Measurements from ENCODE around the gene ITGB2.

The ITGB2 gene

GRCh38 chr21:44907966-44908895, 12.5 kb downstream of the ITGB2 start:
- H3K36me3 ChIP-seq (replicated peaks), result no peaks in the 10 kb centered on the region
- H3K9me3 ChIP-seq, result no peaks in the 10 kb centered on the region
- no peak for DNase-seq (ENCODE audit: low spot score in 2 of 2)
- H3K27me3 ChIP-seq (ENCODE audit: low read depth), result peaks cover 8% of the 10 kb centered on the region
- in situ Hi-C loops (cut with MboI; ENCODE audit: low sequenced_read_pairs), result no loop called here
- H3K4me1 ChIP-seq, result no peaks in the 10 kb centered on the region
- no peak overlapping the region for H3K4me3 ChIP-seq

- Histone ChIP-seq H3K27me3 (ENCODE audit: low read depth) (peaks cover 8% of the 10 kb centered on the region), H3K4me1 (no peaks in the 10 kb centered on the region), H3K36me3 (replicated peaks) (no peaks in the 10 kb centered on the region), H3K4me3 (no peak overlapping the region), H3K9me3 (no peaks in the 10 kb centered on the region)
- in situ Hi-C loops (cut with MboI; ENCODE audit: low sequenced_read_pairs), result no loop called here
- DNase-seq (ENCODE audit: low spot score in 2 of 2), result no peak
Measured at GRCh38 chr21:44907225-44907965, 13.3 kb downstream of the ITGB2 start.

- H3K36me3 ChIP-seq (replicated peaks), result no peaks in the 10 kb centered on the region
- no peak for DNase-seq (ENCODE audit: low spot score in 2 of 2)
- peaks cover 8% of the 10 kb centered on the region for H3K27me3 ChIP-seq (ENCODE audit: low read depth)
- H3K4me3 ChIP-seq, result no peak overlapping the region
- in situ Hi-C loops (cut with MboI; ENCODE audit: low sequenced_read_pairs), result no loop called here
- no peaks in the 10 kb centered on the region for H3K9me3 ChIP-seq
- no peaks in the 10 kb centered on the region for H3K4me1 ChIP-seq
Measured at GRCh38 chr21:44905728-44906090, 15.0 kb downstream of the ITGB2 start.

GRCh38 chr21:44905016-44905727, 15.5 kb downstream of the ITGB2 start:
- H3K27me3 ChIP-seq (ENCODE audit: low read depth), result peaks cover 8% of the 10 kb centered on the region
- no peaks in the 10 kb centered on the region for H3K4me1 ChIP-seq
- H3K36me3 ChIP-seq (replicated peaks), result no peaks in the 10 kb centered on the region
- in situ Hi-C loops (cut with MboI; ENCODE audit: low sequenced_read_pairs), result no loop called here
- no peak for DNase-seq (ENCODE audit: low spot score in 2 of 2)
- H3K4me3 ChIP-seq, result no peak overlapping the region
- H3K9me3 ChIP-seq, result no peaks in the 10 kb centered on the region

- Histone ChIP-seq H3K9me3 (no peaks in the 10 kb centered on the region), H3K36me3 (replicated peaks) (no peaks in the 10 kb centered on the region), H3K27me3 (ENCODE audit: low read depth) (peaks cover 8% of the 10 kb centered on the region), H3K4me1 (no peaks in the 10 kb centered on the region), H3K4me3 (no peak overlapping the region)
- DNase-seq (ENCODE audit: low spot score in 2 of 2), result no peak
- in situ Hi-C loops (cut with MboI; ENCODE audit: low sequenced_read_pairs), result no loop called here
Measured at GRCh38 chr21:44904141-44904923, 16.4 kb downstream of the ITGB2 start.

GRCh38 chr21:44903689-44904088, 17.0 kb downstream of the ITGB2 start:
- in situ Hi-C loops (cut with MboI; ENCODE audit: low sequenced_read_pairs), result no loop called here
- no peaks in the 10 kb centered on the region for H3K9me3 ChIP-seq
- no peak for DNase-seq (ENCODE audit: low spot score in 2 of 2)
- H3K27me3 ChIP-seq (ENCODE audit: low read depth), result peaks cover 8% of the 10 kb centered on the region
- H3K4me3 ChIP-seq, result no peak overlapping the region
- no peaks in the 10 kb centered on the region for H3K4me1 ChIP-seq
- H3K36me3 ChIP-seq (replicated peaks), result no peaks in the 10 kb centered on the region

GRCh38 chr21:44903050-44903685, 17.5 kb downstream of the ITGB2 start:
- no peak for DNase-seq (ENCODE audit: low spot score in 2 of 2)
- no peak overlapping the region for H3K4me3 ChIP-seq
- H3K36me3 ChIP-seq (replicated peaks), result no peaks in the 10 kb centered on the region
- H3K9me3 ChIP-seq, result no peaks in the 10 kb centered on the region
- H3K27me3 ChIP-seq (ENCODE audit: low read depth), result peaks cover 8% of the 10 kb centered on the region; the same call in 1 of the 2 replicates
- no peaks in the 10 kb centered on the region for H3K4me1 ChIP-seq
- in situ Hi-C loops (cut with MboI; ENCODE audit: low sequenced_read_pairs), result no loop called here

GRCh38 chr21:44902268-44903049, 18.2 kb downstream of the ITGB2 start:
- Histone ChIP-seq H3K36me3 (replicated peaks) (no peaks in the 10 kb centered on the region), H3K4me3 (no peak overlapping the region), H3K4me1 (no peaks in the 10 kb centered on the region), H3K27me3 (ENCODE audit: low read depth) (0 out of 2 replicates have a peak, but pooled peaks cover 4% of the 10 kb centered on the region), H3K9me3 (no peaks in the 10 kb centered on the region)
- no peak for DNase-seq (ENCODE audit: low spot score in 2 of 2)
- in situ Hi-C loops (cut with MboI; ENCODE audit: low sequenced_read_pairs), result no loop called here

- no peak for DNase-seq (ENCODE audit: low spot score in 2 of 2)
- Histone ChIP-seq H3K27me3 (ENCODE audit: low read depth) (no peaks in the 10 kb centered on the region), H3K9me3 (no peaks in the 10 kb centered on the region), H3K4me1 (no peaks in the 10 kb centered on the region), H3K36me3 (replicated peaks) (no peaks in the 10 kb centered on the region), H3K4me3 (no peak overlapping the region)
- in situ Hi-C loops (cut with MboI; ENCODE audit: low sequenced_read_pairs), result no loop called here
Measured at GRCh38 chr21:44901391-44902074, 19.2 kb downstream of the ITGB2 start.

GRCh38 chr21:44900559-44901251, 20.0 kb downstream of the ITGB2 start:
- no peak for DNase-seq (ENCODE audit: low spot score in 2 of 2)
- no peaks in the 10 kb centered on the region for H3K27me3 ChIP-seq (ENCODE audit: low read depth)
- H3K4me1 ChIP-seq, result no peaks in the 10 kb centered on the region
- no peaks in the 10 kb centered on the region for H3K36me3 ChIP-seq (replicated peaks)
- no peak overlapping the region for H3K4me3 ChIP-seq
- in situ Hi-C loops (cut with MboI; ENCODE audit: low sequenced_read_pairs), result no loop called here
- no peaks in the 10 kb centered on the region for H3K9me3 ChIP-seq

- Histone ChIP-seq H3K27me3 (ENCODE audit: low read depth) (no peaks in the 10 kb centered on the region), H3K4me3 (no peak overlapping the region), H3K36me3 (replicated peaks) (no peaks in the 10 kb centered on the region), H3K4me1 (no peaks in the 10 kb centered on the region), H3K9me3 (no peaks in the 10 kb centered on the region)
- DNase-seq (ENCODE audit: low spot score in 2 of 2), result no peak
- in situ Hi-C loops (cut with MboI; ENCODE audit: low sequenced_read_pairs), result no loop called here
Measured at GRCh38 chr21:44899768-44900558, 20.7 kb downstream of the ITGB2 start.
